OCI-LY3 (cell line): Measurements from ENCODE around the gene BRINP2.

ENCODE experiments used
- H2AFZ ChIP-seq: fragments of 200-600, 300-600 bp; shearing (Covaris generic); 2 replicates; pipeline ENCODE4 v1.6.0; 2014; ENCODE audit warnings: antibody characterized with exemption, low read depth, low read length
- H3K27ac ChIP-seq: fragments of 200-600, 300-600 bp; sonication (generic); 2 replicates; pipeline ENCODE4 v1.5.1; 2014; ENCODE audit warnings: mild to moderate bottlenecking, low read length, moderate library complexity, mixed read lengths
- H3K27me3 ChIP-seq: fragments of 200-600, 300-600 bp; sonication (generic); 2 replicates; pipeline ENCODE4 v1.6.1; 2014; ENCODE audit warnings: low read depth, low read length, mixed read lengths
- H3K36me3 ChIP-seq: fragments of 200-600, 300-600 bp; sonication (generic); replicated peaks from 2 replicates; pipeline ENCODE3; 2014; ENCODE audit warnings: low read depth, low read length, mixed read lengths
- H3K4me1 ChIP-seq: fragments of 300-600, 200-600 bp; sonication (generic); 2 replicates; pipeline ENCODE4 v1.6.1; 2014; ENCODE audit warnings: low read length, mixed read lengths
- H3K4me2 ChIP-seq: fragments of 200-600, 300-600 bp; sonication (generic); 2 replicates; pipeline ENCODE4 v1.6.1; 2014; ENCODE audit warnings: low read length, mixed read lengths
- H3K4me3 ChIP-seq: fragments of 300-600, 200-600 bp; sonication (generic); 2 replicates; pipeline ENCODE4 v1.5.1; 2014; ENCODE audit warnings: antibody characterized with exemption, mild to moderate bottlenecking, low read length, moderate library complexity
- H3K79me2 ChIP-seq: fragments of 300-600, 200-600 bp; shearing (Covaris generic); 2 replicates; pipeline ENCODE4 v1.6.1; 2014; ENCODE audit warnings: mild to moderate bottlenecking, low read length, mixed read lengths
- H3K9ac ChIP-seq: fragments of 300-600, 200-600 bp; shearing (Covaris generic); 2 replicates; pipeline ENCODE4 v1.6.0; 2014; ENCODE audit warnings: mild to moderate bottlenecking, low read length, moderate library complexity
- H3K9me3 ChIP-seq: fragments of 200-600, 300-600 bp; shearing (Covaris generic); 2 replicates; pipeline ENCODE4 v1.6.1; 2014; ENCODE audit warnings: low read length, mixed read lengths; ENCODE audit not compliant: insufficient read depth
- H4K20me1 ChIP-seq: fragments of 200-600, 300-600 bp; sonication (generic); 2 replicates; pipeline ENCODE4 v1.6.1; 2016; ENCODE audit warnings: low read length, mixed read lengths; ENCODE audit not compliant: insufficient read depth
- CTCF ChIP-seq: fragments of 200-600, 300-600 bp; sonication (generic); IDR thresholded peaks from 2 replicates; pipeline ENCODE4 v1.5.1; 2014; ENCODE audit warnings: antibody characterized with exemption, low read length, low read depth
- EZH2phosphoT487 ChIP-seq: fragments of 200-600 bp; shearing (Covaris generic); IDR thresholded peaks from 2 replicates; pipeline ENCODE4 v1.6.1; 2018; ENCODE audit warnings: antibody characterized with exemption, mixed run types, low read depth

Gene BRINP2

GRCh38 chr1:177142010-177142409 is 28.7 kb upstream of the BRINP2 start:
- Histone ChIP-seq H2AFZ (no peak overlapping the region), H3K9ac (no peak overlapping the region), H3K9me3 (no peaks in the 10 kb centered on the region), H3K36me3 (no peaks in the 10 kb centered on the region), H3K4me2 (no peak overlapping the region), H3K27ac (no peak overlapping the region), H3K27me3 (peaks cover 5% of the 10 kb centered on the region; the same call in 1 of the 2 replicates), H4K20me1 (no peaks in the 10 kb centered on the region), H3K4me1 (no peaks in the 10 kb centered on the region), H3K79me2 (no peaks in the 10 kb centered on the region), H3K4me3 (no peak overlapping the region)
- no peak for TF ChIP-seq CTCF
- TF ChIP-seq EZH2phosphoT487, result no peak

- H3K9ac ChIP-seq, result no peak overlapping the region
- H3K27me3 ChIP-seq, result peaks cover 5% of the 10 kb centered on the region; the same call in 1 of the 2 replicates
- H3K4me2 ChIP-seq, result no peak overlapping the region
- no peaks in the 10 kb centered on the region for H3K79me2 ChIP-seq
- H4K20me1 ChIP-seq, result no peaks in the 10 kb centered on the region
- H3K27ac ChIP-seq, result no peak overlapping the region
- TF ChIP-seq CTCF (no peak), EZH2phosphoT487 (no peak)
- H3K4me3 ChIP-seq, result no peak overlapping the region
- H2AFZ ChIP-seq, result no peak overlapping the region
- no peaks in the 10 kb centered on the region for H3K4me1 ChIP-seq
- H3K36me3 ChIP-seq, result no peaks in the 10 kb centered on the region
- H3K9me3 ChIP-seq, result no peaks in the 10 kb centered on the region
Observed at GRCh38 chr1:177142791-177143271, 27.9 kb upstream of the BRINP2 start.

- Histone ChIP-seq H3K36me3 (no peaks in the 10 kb centered on the region), H3K27me3 (peaks cover 5% of the 10 kb centered on the region; the same call in 1 of the 2 replicates), H3K4me2 (no peak overlapping the region), H3K4me3 (no peak overlapping the region), H3K27ac (no peak overlapping the region), H3K4me1 (no peaks in the 10 kb centered on the region), H2AFZ (no peak overlapping the region), H3K9me3 (no peaks in the 10 kb centered on the region), H4K20me1 (no peaks in the 10 kb centered on the region), H3K79me2 (no peaks in the 10 kb centered on the region), H3K9ac (no peak overlapping the region)
- TF ChIP-seq EZH2phosphoT487 (no peak), CTCF (no peak)
Observed at GRCh38 chr1:177145106-177146070, 25.4 kb upstream of the BRINP2 start.

GRCh38 chr1:177146499-177146898 is 24.3 kb upstream of the BRINP2 start:
- Histone ChIP-seq H3K27ac (no peak overlapping the region), H3K4me2 (no peak overlapping the region), H3K9me3 (no peaks in the 10 kb centered on the region), H2AFZ (no peak overlapping the region), H3K4me1 (no peaks in the 10 kb centered on the region), H3K4me3 (no peak overlapping the region), H3K9ac (no peak overlapping the region), H3K36me3 (no peaks in the 10 kb centered on the region), H3K79me2 (no peaks in the 10 kb centered on the region), H4K20me1 (no peaks in the 10 kb centered on the region), H3K27me3 (no peaks in the 10 kb centered on the region)
- TF ChIP-seq EZH2phosphoT487 (no peak), CTCF (no peak)
